GM19395 (cell line): ENCODE results near the gene FOXE1.

Experiments used
- ATAC-seq: cut with Tn5 transposase; IDR thresholded peaks from one replicate; pipeline ENCODE4 v1.9.1; 2021; ENCODE audit warnings: mild to moderate bottlenecking, moderate library complexity; ENCODE audit not compliant: unreplicated experiment

The FOXE1 gene

GRCh38 chr9:97864396-97864795, 11.4 kb downstream of the FOXE1 start:
- ATAC-seq = no peak

GRCh38 chr9:97866300-97866699, 13.3 kb downstream of the FOXE1 start:
- no peak for ATAC-seq

- peak; percentile 57 for ATAC-seq
Observed at GRCh38 chr9:97866848-97867247, 13.8 kb downstream of the FOXE1 start.

- no peak for ATAC-seq
Observed at GRCh38 chr9:97868859-97869258, 15.8 kb downstream of the FOXE1 start.

GRCh38 chr9:97873425-97873824, 20.4 kb downstream of the FOXE1 start:
- ATAC-seq = no peak

GRCh38 chr9:97873882-97874281, 20.9 kb downstream of the FOXE1 start:
- no peak for ATAC-seq

- ATAC-seq = no peak
Observed at GRCh38 chr9:97874624-97875023, 21.6 kb downstream of the FOXE1 start.

- no peak for ATAC-seq
Observed at GRCh38 chr9:97875111-97875510, 22.1 kb downstream of the FOXE1 start.

- ATAC-seq = no peak
Observed at GRCh38 chr9:97876061-97876460, 23.0 kb downstream of the FOXE1 start.

GRCh38 chr9:97880336-97880735, 27.3 kb downstream of the FOXE1 start:
- ATAC-seq = no peak

- no peak for ATAC-seq
Observed at GRCh38 chr9:97889941-97890887, 37.2 kb downstream of the FOXE1 start.

- ATAC-seq = no peak
Observed at GRCh38 chr9:97891736-97892135, 38.7 kb downstream of the FOXE1 start.

GRCh38 chr9:97892421-97892820, 39.4 kb downstream of the FOXE1 start:
- ATAC-seq = no peak

GRCh38 chr9:97895211-97895610, 42.2 kb downstream of the FOXE1 start:
- no peak for ATAC-seq

GRCh38 chr9:97895695-97896332, 42.8 kb downstream of the FOXE1 start:
- no peak for ATAC-seq

GRCh38 chr9:97900103-97900737, 47.2 kb downstream of the FOXE1 start:
- ATAC-seq = no peak

- ATAC-seq = no peak
Observed at GRCh38 chr9:97900738-97901565, 47.9 kb downstream of the FOXE1 start.

- ATAC-seq = no peak
Observed at GRCh38 chr9:97903177-97903576, 50.2 kb downstream of the FOXE1 start.

- ATAC-seq = no peak
Observed at GRCh38 chr9:97904725-97905124, 51.7 kb downstream of the FOXE1 start.

- ATAC-seq = no peak
Observed at GRCh38 chr9:97905228-97905627, 52.2 kb downstream of the FOXE1 start.
